Ishikawa (cell line): Measurements from ENCODE around the gene ZNF227.

Experiments used
- CEBPB ChIP-seq: IDR thresholded peaks from 2 replicates; pipeline ENCODE4 v1.6.1; 2012
- CREB1 ChIP-seq: IDR thresholded peaks from 2 replicates; pipeline ENCODE4 v1.6.1; 2012; ENCODE audit warnings: low read depth
- EGR1 ChIP-seq: IDR thresholded peaks from 2 replicates; pipeline ENCODE4 v1.6.1; 2012
- EP300 ChIP-seq: IDR thresholded peaks from 2 replicates; pipeline ENCODE4 v1.6.1; 2012; ENCODE audit warnings: borderline replicate concordance
- FOXM1 ChIP-seq: IDR thresholded peaks from 2 replicates; pipeline ENCODE4 v1.6.1; 2012; ENCODE audit warnings: low read depth, borderline replicate concordance
- NFIC ChIP-seq: IDR thresholded peaks from 2 replicates; pipeline ENCODE4 v1.6.1; 2012
- RAD21 ChIP-seq: IDR thresholded peaks from 2 replicates; pipeline ENCODE4 v1.6.1; 2012; ENCODE audit warnings: low read depth
- TAF1 ChIP-seq: IDR thresholded peaks from 2 replicates; pipeline ENCODE4 v1.6.1; 2012; ENCODE audit warnings: low read depth, mild to moderate bottlenecking
- TCF12 ChIP-seq: IDR thresholded peaks from 2 replicates; pipeline ENCODE4 v1.6.1; 2012; ENCODE audit warnings: low read depth
- TEAD4 ChIP-seq: IDR thresholded peaks from 2 replicates; pipeline ENCODE4 v1.6.1; 2012
- YY1 ChIP-seq: IDR thresholded peaks from 2 replicates; pipeline ENCODE4 v1.6.1; 2012; ENCODE audit warnings: low read depth
- ZBTB7A ChIP-seq: IDR thresholded peaks from 2 replicates; pipeline ENCODE4 v1.6.1; 2012; ENCODE audit warnings: low read depth
- TF ChIP-seq, protein P1 (sequence below): IDR thresholded peaks from 2 replicates; pipeline ENCODE4 v1.6.1; 2012
- TF ChIP-seq, protein P2 (sequence below): IDR thresholded peaks from 2 replicates; pipeline ENCODE4 v1.6.1; 2012; ENCODE audit warnings: low read depth, mild to moderate bottlenecking
- TF ChIP-seq, protein P3 (sequence below): IDR thresholded peaks from 2 replicates; pipeline ENCODE4 v1.6.1; 2012

ZNF227 gene

DNA sequence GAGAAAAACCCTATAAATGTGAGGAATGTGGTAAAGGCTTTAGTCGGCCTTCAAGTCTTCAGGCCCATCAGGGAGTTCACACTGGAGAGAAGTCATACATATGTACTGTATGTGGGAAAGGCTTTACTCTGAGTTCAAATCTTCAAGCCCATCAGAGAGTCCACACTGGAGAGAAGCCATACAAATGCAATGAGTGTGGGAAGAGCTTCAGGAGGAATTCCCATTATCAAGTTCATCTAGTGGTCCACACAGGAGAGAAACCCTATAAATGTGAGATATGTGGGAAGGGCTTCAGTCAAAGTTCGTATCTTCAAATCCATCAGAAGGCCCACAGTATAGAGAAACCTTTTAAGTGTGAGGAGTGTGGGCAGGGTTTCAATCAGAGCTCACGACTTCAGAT, 35.7 kb upstream of the ZNF227 start:
- no peak for TF ChIP-seq RAD21
- TF ChIP-seq YY1, result no peak
- TF ChIP-seq, protein P1, sequence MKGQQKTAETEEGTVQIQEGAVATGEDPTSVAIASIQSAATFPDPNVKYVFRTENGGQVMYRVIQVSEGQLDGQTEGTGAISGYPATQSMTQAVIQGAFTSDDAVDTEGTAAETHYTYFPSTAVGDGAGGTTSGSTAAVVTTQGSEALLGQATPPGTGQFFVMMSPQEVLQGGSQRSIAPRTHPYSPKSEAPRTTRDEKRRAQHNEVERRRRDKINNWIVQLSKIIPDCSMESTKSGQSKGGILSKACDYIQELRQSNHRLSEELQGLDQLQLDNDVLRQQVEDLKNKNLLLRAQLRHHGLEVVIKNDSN, result no peak

DNA sequence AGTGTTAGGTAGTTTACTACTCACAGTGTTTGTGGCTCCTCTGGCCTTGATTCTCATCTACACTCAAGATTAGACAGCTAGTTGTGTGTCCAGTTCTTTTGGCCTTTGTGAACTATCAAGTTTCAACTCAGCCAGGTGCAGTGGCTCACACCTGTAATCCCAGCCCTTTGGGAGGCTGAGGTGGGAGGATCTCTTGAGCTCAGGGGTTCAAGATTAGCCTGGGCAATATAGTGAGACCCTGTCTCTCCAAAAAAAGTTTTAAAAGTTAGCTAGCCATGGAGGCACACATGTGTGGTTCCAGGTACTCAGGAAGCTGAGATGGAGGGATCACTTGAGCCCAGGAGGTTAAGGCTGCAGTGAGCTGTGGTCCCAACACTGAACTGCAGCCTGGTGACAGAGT, 31.4 kb upstream of the ZNF227 start:
- TF ChIP-seq TCF12 (no peak), CEBPB (no peak)

DNA sequence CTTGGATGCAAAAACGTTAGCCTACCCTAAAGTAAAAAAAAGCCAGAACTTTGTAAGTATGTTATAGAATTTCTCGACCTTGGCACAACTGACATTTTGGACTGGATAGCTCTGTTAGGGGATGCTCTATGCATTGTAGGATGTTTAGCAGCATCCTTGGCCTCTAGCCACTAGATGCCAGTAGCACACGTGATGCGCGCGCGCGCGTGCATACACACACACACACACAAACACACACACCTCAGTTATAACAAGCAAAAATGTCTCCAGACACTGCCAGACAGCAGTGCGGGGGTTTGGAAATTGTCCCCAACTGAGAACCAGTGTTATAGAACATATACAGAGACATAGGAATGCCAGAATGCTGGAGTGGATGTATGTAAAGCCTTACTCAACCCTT, 30.2 kb upstream of the ZNF227 start:
- TF ChIP-seq, protein P2, sequence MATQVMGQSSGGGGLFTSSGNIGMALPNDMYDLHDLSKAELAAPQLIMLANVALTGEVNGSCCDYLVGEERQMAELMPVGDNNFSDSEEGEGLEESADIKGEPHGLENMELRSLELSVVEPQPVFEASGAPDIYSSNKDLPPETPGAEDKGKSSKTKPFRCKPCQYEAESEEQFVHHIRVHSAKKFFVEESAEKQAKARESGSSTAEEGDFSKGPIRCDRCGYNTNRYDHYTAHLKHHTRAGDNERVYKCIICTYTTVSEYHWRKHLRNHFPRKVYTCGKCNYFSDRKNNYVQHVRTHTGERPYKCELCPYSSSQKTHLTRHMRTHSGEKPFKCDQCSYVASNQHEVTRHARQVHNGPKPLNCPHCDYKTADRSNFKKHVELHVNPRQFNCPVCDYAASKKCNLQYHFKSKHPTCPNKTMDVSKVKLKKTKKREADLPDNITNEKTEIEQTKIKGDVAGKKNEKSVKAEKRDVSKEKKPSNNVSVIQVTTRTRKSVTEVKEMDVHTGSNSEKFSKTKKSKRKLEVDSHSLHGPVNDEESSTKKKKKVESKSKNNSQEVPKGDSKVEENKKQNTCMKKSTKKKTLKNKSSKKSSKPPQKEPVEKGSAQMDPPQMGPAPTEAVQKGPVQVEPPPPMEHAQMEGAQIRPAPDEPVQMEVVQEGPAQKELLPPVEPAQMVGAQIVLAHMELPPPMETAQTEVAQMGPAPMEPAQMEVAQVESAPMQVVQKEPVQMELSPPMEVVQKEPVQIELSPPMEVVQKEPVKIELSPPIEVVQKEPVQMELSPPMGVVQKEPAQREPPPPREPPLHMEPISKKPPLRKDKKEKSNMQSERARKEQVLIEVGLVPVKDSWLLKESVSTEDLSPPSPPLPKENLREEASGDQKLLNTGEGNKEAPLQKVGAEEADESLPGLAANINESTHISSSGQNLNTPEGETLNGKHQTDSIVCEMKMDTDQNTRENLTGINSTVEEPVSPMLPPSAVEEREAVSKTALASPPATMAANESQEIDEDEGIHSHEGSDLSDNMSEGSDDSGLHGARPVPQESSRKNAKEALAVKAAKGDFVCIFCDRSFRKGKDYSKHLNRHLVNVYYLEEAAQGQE, result no peak
- TF ChIP-seq, protein P3, sequence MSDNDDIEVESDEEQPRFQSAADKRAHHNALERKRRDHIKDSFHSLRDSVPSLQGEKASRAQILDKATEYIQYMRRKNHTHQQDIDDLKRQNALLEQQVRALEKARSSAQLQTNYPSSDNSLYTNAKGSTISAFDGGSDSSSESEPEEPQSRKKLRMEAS, result no peak
- TF ChIP-seq TAF1, result no peak
- TF ChIP-seq CREB1, result no peak
- no peak for TF ChIP-seq CEBPB
- TF ChIP-seq, protein P1, result no peak
- no peak for TF ChIP-seq RAD21
- no peak for TF ChIP-seq TCF12
- no peak for TF ChIP-seq NFIC

DNA sequence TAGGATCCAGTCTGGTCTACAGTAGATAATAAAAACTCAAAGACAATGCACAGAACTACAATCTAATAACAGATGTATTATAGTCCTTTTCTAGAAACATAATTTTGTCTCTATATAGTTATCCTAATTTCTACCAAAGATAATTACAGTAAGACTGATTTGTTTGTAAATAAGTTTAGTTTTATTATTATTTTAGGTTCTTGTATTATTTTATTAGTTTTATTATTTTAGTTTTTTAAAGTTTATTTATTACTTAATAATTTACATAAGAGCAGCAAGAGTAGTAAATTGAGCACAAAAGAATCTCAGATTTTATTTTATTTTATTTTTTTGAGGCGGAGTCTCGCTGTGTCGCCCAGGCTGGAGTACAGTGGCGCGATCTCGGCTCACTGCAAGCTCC, 22.3 kb upstream of the ZNF227 start:
- TF ChIP-seq TEAD4, result no peak
- TF ChIP-seq, protein P1, result no peak
- no peak for TF ChIP-seq ZBTB7A
- TF ChIP-seq FOXM1, result no peak
- TF ChIP-seq, protein P3, result no peak
- TF ChIP-seq EGR1, result no peak
- TF ChIP-seq EP300, result no peak
- no peak for TF ChIP-seq CEBPB
- TF ChIP-seq, protein P2, result no peak
- no peak for TF ChIP-seq TAF1
- TF ChIP-seq RAD21, result no peak
- no peak for TF ChIP-seq CREB1
- TF ChIP-seq YY1, result no peak
- no peak for TF ChIP-seq TCF12
- no peak for TF ChIP-seq NFIC

DNA sequence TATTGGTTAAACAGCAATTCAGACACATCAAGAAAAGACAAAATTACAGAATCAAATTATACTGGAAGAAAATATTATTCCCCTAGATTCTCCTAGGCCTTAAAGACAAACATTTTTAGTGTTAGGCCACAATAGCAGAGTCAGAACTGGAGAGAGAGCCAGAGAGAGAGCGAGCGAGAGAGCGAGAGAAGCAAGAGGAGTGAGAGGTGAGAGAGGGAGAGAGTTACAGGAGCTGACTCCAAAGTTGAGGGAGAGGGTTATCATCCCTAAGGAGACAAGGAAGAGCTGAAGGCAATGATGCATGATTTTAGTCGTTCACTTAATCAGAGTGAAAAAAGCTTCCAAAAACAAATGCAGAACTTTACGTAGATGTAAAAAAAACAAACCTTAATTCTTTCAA, 20.2 kb upstream of the ZNF227 start:
- TF ChIP-seq, protein P3, result no peak
- TF ChIP-seq FOXM1 (no peak), TCF12 (no peak), EGR1 (no peak), ZBTB7A (no peak)

DNA sequence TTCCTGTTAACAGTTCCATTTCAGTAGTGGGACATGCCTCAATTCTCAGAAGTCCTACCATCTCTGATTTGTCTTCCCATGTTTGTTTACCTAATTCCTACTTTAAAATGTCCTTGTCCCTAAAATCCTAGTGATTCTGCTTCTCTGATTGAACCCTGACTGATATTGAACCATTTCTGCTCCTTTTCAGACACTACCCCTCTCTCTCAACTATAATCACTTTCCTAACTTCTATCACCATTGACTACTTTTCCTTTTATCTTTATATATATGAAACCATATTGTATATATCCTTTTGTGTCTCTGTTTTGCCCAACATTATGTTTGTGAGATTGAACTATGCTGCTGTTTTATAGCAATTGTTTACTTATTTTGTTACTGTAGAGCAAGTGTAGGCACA, 15.6 kb upstream of the ZNF227 start:
- no peak for TF ChIP-seq TEAD4
- no peak for TF ChIP-seq ZBTB7A
- no peak for TF ChIP-seq TCF12
- TF ChIP-seq CREB1, result no peak
- no peak for TF ChIP-seq TAF1
- TF ChIP-seq, protein P3, result no peak
- no peak for TF ChIP-seq EP300

DNA sequence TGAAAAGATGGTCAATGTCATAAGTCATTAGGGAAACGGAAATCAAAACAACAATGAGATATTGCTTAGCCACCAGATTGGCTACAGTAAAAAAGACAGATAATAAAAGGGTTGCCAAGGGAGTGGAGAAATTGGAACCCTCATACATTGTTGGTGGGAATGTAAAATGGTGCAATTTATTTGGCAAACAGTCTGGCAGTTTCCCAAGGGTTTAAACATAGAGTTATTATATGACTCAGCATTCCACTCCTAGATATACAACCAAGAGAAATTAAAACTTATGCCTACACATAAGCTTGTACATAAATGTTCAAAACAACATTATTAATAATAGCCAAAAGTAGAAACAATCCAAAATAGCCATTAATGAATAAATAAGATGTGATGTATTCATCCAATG, 9.9 kb upstream of the ZNF227 start:
- TF ChIP-seq ZBTB7A (no peak), EP300 (no peak), TCF12 (no peak), FOXM1 (no peak), EGR1 (no peak), CREB1 (no peak), NFIC (no peak), TAF1 (no peak), CEBPB (no peak), YY1 (no peak), RAD21 (no peak), TEAD4 (no peak)
- TF ChIP-seq, protein P2, result no peak
- TF ChIP-seq, protein P3, result no peak
- TF ChIP-seq, protein P1, result no peak
